HK-2 (cell line): ENCODE results near the gene SLC33A1.
"Not testable (repeated sequence)": the region's sequence is repeated elsewhere in the genome, so short reads cannot be mapped to it uniquely, and the experiment has no call there.

Experiments
- DNase-seq: peaks from one replicate; pipeline ENCODE4 v3.0.0-alpha.2; 2018; ENCODE audit not compliant: unreplicated experiment

The SLC33A1 gene

DNA sequence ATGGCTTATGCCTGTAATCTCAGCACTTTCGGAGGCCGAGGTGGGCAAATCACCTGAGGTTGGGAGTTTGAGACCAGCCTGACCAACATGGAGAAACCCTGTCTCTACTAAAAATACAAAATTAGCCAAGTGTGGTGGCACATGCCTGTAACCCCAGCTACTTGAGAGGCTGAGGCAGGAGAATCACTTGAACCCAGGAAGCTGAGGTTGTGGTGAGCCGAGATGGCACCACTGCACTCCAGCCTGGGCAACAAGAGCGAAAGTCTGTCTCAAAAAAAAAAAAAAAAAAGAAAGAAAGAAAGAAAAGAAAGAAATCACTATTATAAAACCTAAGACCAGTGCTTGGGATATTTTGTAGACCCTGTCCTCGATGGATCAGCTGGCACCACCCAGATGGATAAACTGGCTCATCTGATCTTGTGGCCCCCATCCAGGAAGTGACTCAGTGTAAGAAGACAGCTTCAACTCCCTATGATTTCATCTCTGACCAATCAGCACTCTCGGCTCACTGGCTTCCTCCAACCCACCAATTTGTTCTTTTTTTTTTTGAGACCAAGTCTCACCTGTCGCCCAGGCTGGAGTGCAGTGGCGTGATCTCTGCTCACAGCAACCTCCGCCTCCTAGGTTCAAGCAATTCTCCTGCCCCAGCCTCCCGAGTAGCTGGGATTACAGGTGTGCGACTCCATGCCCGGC is 8.2 kb upstream of the SLC33A1 start:
- peak; percentile 64 for DNase-seq

DNA sequence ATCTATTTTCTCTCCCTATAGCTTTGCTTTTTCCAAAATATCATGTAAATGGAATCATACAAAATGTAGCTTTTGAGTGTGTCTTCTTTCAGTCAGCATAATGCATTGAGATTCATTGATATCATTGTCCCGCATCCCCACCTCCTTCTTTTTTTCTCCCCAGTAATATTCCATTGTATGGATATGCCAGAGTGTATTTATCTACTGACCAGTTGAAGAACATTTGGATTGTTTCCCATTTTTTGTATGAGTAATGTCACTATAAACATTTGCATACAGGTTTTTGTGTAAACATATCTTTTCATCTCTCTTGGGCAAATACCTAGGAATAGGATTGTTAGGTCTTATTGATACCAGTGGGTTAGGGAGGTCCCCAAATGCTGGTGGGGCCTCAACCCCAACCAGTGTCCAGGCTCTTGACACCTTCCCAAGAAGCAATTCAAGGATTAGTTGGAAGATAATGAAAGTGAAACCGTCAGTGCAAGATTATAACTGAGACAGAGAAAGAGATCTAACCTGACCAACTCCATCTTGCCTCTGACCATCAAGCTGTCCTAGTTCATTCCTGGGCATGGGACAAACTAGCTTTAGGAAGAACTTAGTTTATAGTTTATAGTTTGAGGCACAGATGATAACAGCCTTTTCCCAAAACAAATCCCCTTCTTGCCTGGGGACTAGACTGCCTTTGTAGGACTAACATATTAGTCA is 7.4 kb upstream of the SLC33A1 start:
- DNase-seq = no peak

DNA sequence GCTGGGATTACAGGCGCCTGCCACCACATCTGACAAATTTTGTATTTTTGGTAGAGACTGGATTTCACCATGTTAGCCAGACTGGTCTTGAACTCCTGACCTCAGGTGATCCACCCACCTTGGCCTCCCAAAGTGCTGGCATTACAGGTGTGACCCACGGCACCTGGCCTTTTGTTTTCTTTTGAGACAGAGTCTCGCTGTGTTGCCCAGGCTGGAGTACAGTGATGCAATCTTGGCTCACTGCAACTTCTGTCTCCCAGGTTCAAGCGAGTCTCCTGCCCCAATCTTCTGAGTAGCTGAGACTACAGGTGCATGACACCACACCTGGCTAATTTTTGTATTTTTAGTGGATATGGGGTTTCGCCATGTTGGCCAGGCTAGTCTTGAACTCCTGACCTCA is 6.2 kb upstream of the SLC33A1 start:
- not testable (repeated sequence) for DNase-seq

DNA sequence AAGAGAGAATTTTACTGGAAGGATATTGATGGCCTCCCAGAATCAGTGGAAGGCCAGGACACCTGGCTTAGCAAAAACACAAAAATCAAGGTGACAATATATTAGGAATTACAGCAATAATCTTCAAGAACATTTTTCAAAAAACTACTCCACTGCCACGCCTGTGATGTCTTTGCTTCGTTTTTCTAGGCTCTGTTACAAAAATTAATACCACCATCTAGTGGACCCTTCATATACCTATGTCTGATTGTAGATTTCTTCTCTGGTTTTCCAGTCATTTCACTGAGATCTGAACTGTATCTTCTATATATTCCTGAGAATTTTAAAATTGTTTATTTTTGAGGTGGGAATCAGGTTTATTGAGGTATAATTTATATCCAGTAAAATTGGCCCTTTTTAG is 5.6 kb upstream of the SLC33A1 start:
- no peak for DNase-seq

DNA sequence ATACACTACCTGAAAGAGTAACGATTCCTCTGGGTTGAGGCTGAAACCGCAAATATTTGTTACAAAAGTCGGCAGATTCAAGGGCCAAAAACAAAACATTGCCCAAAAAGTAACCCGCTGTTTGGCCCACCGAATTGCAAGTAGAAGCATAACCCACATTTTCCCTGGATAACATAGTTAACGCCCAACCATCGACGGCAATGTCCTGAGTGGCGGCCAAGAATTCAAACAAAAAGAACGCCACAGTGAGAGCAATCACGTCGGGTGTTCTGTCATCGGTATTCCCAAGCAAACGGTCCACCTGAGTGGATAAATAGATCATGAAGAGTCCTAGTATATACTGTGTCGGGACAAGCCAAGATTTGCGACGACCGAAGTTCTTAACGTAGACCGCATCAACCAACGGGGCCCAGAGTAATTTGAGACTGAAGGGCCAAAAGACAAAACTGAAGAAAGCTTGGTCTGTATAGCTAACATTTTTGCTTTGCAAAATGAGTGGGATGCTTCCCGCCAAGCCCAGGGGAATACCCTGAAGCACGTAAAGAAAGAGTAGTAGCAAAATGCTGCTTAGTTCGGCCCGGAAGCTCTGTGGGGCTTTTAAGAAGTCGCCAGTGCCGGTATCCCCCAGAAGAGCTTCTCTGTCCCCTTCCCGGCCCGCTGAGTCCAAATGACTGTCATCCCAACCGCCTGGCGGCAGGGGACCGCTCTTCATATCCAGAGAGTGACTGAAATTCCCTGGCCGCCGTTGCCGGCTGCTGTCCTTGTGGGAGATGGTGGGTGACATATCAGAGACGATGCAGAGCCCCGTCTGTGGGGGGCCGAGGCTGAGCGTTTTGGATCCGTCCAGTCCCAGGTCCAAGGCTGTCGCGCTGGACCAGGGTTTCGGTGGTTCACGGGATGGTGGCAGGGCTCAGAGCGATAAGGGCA is 750 bp downstream of the SLC33A1 start:
- peak; percentile 17 for DNase-seq

DNA sequence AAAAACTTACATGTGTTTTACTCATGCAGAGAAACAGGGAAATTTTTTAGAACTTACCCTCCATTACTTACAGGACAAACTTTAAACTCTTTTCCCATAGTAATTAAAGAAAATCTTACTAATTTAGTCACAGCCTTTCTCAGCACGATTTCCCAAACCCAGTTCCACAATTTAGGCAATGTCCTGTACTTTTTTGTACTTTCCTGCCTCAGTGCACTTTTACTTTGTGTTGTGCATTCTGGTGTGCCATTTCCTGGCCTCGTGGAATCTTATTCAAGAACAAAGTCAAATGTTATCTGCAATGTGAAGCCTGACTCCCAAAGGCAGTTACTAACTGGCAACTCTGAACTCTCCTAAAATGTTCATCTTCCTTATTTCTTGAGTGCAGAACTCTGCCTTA is 1.9 kb downstream of the SLC33A1 start:
- DNase-seq = no peak

DNA sequence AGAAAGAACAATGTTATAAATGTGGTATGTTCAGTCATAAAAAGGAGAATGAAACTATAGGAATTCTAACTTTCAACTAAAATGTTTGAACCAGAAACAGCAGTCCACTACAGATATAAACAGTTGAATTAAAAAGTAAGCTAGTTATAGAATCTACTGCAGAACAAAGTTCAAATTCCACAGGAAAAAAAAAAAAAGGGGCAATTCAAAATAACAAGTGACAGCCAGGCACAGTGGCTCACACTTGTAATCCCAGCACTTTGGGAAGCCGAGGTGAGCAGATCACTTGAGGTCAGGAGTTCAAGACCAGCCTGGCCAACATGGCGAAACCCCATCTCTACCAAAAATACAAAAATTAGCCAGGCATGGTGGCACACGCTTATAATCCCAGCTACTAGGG is 4.8 kb downstream of the SLC33A1 start:
- not testable (repeated sequence) for DNase-seq

DNA sequence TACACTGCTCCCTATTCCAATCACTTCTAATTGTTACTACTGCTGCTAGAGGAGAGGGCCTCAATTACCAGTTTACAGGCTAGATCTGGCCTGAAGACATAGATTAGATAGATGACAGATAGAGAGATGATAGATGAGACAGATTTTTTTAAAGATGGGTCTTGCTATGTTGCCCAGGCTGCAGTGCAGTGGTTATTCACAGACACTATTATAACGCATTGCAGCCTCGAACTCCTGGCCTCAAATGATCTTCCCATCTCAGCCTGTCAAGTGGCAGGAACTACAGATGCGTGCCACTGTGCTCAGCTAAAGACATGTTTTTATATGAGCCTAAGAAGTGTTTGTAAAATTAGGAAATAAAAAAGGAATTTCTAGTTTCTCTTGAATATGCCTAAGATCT is 6.2 kb downstream of the SLC33A1 start:
- no peak for DNase-seq

DNA sequence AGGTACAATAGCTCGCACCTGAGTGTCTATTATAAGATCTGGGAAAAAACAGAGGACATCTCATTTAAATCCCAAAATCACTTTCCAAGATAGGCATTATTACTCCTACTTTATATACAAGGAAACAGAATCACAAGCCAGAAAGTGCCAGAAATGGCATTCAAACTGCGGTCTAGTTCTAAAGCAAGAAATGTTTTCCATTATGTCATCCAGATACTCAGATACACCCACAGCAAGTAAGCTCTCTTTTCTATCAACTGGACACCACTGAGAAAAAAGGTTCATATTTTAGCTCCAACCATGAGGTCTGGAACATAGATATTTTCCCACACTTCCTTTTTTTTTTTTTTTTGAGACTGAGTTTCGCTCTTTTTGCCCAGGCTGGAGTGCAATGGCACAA is 8.1 kb downstream of the SLC33A1 start:
- no peak for DNase-seq

DNA sequence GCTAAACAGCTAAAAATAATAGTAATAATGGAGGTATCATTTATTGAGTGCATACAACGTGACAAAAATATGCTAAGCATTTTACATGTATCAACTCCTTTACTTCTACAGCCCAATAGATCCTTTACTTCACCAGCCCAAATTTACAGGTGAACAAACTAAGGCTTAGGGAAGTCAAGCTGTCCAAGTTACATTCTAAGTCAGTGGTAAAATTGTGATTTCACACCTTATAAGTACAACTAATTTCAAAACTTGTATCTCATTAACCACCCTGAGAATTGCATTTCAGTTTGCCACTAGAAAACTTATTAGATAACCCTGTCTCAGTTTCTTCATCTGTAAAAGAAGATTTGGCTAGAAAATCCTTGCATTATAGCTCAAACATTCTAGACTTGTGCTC is 10.7 kb downstream of the SLC33A1 start:
- DNase-seq = no peak

DNA sequence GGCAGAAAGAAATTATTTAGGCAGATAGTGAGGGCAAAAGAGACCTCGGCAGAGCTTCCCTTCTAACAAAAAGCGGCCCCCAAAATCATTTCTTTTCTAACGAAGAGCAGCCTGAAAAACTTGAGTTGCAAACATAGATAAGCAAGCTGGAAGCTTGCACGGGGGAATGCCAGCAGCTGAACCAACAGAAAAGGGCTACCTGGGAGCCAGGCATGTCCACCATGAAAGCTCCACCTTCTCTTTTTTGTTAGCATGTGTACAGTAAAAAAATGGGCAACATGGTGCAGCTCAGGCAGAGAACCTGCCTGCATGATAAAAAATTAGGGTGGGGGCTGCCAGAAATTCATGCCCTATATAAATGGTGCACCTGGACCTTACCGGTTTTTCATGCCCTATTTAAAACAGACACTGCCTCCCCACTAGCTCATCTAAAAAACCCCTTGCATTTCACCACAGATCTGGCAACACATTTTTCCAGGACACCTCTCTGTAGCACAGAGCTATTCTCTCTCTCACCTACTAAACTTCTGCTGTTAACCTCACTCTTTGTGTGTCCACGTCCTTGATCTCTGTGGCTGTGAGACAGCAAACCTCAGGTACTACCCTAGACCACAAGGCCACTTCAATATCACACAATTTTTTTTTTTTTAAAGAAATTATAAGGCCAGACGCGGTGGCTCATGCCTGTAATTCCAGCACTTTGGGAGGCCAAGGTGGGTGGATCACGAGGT is 18.7 kb downstream of the SLC33A1 start:
- DNase-seq = no peak

DNA sequence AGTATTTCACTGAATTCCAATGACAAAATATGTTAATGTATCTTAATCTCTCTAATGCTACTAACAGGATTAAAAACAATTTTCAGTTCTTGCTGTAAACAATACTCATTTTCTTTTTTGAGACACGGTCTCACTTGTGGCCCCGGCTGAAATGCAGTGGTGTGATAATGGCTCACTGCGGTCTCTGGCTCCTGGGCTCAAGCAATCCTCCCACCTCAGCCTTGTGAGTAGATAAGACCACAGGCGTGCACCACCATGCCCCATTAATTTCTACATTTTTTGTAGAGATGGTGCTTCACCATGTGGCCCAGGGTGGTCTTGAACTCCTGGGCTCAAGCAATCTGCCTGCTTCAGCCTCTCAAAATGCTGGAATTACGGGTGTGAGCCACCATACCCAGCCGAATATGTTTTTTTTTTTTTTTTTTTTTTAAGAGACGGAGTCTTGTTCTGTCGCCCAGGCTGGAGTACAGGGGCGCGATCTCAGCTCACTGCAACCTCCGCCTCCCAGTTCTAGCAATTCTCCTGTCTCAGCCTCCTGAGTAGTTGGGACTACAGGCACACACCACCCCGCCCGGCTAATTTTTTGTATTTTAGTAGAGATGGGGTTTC is 25.6 kb downstream of the SLC33A1 start:
- DNase-seq = not testable (repeated sequence)

DNA sequence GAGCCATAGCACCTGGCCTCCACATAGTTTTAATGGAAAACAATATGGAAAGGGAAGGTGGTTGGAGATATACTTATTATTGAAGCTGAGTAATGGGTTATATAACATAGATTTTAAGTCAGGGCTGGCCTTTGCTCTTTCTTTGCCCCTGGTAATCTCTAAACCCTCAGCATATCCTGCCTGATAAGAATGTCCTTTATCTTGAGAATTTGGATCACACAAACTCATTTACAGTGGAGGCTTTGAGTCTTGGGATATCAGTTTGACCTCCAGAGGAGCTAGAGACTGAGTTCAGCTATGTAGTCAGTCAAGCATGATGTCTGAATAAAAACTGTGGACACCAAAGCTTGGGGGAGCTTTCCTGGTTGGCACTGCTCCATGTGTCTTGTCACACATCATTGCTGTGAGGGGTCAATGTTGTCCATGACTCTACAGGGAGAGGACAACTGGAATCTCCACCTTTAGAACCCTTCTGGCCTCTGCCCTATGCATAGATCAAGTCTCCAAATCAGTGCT is 39.1 kb downstream of the SLC33A1 start:
- no peak for DNase-seq

DNA sequence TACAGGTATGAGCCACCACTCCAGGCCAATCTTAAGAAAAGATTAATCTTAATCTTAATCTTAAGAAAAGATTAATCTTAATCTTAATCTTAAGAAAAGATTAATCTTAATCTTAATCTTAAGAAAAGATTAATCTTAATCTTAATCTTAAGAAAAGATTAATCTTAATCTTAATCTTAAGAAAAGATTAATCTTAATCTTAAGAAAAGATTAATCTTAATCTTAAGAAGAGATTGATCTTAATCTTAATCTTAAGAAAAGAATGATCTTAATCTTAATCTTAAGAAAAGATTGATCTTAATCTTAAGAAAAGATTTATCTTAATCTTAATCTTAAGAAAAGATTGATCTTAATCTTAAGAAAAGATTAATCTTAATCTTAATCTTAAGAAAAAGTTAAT is 41.0 kb downstream of the SLC33A1 start:
- not testable (repeated sequence) for DNase-seq

DNA sequence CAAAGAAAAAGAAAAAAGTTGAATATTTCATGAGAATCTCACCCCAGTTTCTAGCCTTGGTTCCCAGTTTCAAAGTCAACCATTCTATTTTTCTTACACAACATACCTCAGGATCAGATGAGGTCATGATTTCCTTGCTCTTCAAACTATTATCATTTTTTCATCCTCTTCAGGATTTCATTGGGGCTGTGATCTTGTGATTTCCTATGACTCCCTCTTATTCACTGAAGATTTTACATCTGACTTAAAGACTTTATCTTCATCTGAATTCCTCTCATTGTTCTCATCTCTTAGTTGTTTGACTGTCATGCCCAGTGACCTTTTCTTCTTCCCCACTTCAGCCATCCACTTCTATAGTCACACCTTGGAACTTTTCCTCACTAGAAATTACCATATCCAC is 45.0 kb downstream of the SLC33A1 start:
- no peak for DNase-seq

DNA sequence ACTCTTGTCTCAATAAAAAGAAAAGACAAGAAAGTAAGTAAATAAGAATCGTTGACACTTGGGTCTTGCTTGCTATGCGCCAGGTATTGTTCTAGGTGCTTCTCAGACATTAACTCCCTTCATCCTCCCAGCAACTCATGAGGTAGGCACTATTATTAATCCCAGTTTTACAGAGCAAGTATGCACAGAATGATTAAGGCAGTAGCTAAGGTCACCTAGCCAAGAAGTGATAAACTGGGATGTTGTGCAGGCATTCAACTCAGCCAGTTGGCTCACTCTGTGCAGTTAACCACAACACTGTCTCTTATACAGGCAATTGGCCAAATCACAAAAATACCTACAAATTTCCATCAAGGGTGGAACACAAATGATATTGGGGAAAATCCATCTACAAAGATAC is 46.4 kb downstream of the SLC33A1 start:
- no peak for DNase-seq

DNA sequence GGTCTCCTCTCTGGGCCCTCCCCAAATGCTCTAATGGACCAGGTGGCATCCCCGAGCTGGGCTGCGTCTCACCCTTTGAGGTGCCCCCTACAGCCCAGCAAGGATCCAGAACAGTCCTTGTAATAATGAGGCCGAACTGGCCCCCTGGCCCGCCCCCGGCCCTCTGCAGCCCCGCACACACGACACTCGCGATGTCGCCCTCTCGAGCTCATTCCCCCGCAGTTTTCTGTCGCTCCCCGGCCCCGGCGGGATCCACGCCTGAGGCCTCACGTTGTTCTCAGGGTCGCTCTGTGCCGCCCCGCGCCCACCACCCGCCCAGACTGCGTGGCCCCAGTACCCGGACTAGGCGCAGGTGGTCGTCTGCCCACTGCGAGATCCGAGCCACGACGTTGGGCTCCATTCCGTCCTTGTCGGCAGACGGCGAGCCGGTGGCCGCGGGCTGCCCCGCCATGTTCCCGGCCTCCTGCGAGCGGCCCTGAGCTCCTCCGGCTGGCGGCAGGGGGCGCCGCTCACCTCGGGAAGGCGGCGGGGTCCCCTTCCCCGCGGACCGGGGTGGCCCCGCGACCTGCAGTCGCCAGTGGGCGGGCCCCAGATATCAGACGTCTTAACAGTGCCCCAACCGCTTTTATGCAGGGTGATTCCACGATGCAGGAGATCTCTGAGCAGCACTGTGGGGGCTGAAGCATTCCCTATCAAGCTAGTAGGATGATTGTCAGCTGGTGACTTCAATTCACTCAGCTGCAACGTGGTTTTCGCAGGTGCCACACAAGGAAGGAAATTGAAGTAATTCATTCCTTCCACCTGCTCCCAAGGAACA is 48.2 kb downstream of the SLC33A1 start, which contains the start of gene C3orf33:
Gene C3orf33 (minus strand): TSS at position 477 of the 817 bp plus-strand sequence. CDS start 26 bp downstream, at position 451.
- DNase-seq = peak; percentile 77

DNA sequence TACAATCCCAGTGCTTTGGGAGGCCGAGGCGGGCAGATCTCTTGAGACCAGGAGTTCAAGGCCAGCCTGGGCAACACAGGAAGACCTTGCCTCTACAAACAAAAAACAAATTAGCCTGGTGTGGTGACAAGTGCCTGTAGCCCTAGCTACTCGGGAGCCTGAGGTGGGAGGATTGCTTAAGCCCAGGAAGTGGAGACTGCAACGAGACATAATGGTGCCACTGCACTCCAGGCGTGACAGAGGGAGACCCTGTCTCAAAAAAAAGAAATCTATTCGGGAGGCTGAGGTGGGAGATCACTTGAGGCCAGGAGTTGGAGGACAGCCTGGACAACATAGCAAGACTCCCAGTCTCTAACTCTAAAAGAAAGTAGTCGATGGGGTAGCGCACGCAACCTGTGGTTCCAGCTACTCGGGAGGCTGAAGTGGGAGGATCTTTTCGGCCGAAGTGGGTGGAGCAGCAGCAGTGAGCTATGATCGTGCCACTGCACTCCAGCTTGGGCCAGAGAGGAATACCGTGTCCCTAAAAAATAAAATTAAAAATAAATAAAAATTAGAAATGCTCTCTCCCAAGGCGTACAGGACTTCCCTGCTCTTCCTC is 48.9 kb downstream of the SLC33A1 start:
- no peak for DNase-seq

DNA sequence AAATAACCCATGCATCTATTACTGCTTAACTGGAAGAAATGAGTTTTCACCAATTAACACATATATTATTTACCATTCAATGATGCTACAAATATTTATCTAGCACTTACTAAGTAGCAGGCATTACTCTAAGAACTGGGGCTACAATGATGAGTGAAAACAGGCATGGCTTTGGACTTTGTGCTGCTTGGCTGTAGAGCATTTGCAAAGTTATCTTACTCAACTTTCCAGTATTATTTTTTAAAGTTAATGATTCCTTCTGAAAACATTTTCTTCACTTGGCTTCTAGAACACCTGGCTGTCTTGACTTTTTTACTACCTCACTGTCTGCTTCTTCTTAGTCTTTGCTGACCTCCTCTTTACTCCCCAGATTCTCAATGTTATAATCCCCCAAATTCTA is 49.9 kb downstream of the SLC33A1 start:
- DNase-seq = no peak

DNA sequence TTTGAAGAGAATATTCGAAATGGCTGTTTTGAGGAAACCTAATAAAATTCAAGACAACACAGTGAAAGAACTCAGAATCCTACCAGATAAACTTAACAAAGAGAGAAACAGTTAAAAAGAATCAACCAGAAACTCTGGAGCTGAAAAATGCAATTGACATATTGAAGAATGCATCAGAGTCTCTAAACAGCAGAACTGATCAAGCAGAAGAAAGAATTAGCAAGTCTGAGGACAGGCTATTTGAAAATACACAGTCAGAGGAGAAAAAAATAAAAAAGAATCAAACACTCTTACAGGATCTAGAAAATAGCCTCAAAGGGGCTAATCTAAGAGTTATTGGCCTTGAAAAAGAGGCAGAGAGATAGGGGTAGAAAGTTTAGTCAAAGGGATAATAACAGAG is 61.7 kb downstream of the SLC33A1 start:
- DNase-seq = no peak
